ENCODE measurements around the gene HHATL. TPM values are rescaled to one million over a fixed set of nuclear protein-coding genes. Genes with fewer than 3 reads are reported as not detected.

HHATL gene
- total and polyA plus RNA-seq, 4 donors = 0.39 to 2.7 (median 0.62) TPM

DNA sequence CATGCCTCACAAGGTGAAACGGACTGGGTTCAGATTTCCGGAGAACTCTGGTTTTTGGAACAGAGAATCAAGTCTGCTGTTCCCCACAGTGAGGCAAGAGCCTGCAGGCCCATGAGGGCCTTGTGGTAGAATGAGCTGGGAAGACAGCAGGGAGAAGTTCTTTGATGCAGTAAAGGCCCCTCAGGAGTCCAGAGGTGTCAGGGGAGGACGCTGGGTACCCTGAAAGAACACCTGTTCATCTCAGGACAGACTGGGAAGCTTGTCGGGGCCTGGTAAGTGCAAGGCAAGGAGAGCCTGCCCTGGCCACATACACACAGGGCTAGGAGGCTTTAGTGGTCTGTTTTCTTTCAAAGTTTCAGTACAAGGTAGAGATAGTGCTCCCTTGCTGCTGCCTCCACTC lies 52.8 kb downstream of the HHATL start:
- no peak for DNase-seq
- Histone ChIP-seq H3K4me1 (ENCODE audit: control insufficient read depth in 5 of 5, insufficient read depth in 5 of 5, low read length in 5 of 5) (peaks cover 0 to 23% (median 18%) of the 10 kb centered on the region in 5 donors), H3K9ac (ENCODE audit: insufficient read depth in 1 of 2, low read length in 2 of 2) (no peak overlapping the region), H3K9me3 (ENCODE audit: control insufficient read depth in 4 of 4, insufficient read depth in 3 of 4, low read length in 3 of 4) (no peaks in the 10 kb centered on the region), H3K27me3 (ENCODE audit: control insufficient read depth in 3 of 3, insufficient read depth in 3 of 3, low read length in 2 of 3) (no peaks in the 10 kb centered on the region), H3K36me3 (ENCODE audit: control insufficient read depth in 4 of 4, insufficient read depth in 4 of 4, low read length in 4 of 4) (peaks cover 11 to 23% (median 16%) of the 10 kb centered on the region in 4 donors), H3K27ac (ENCODE audit: low read depth in 1 of 2, low read length in 1 of 2) (no peak overlapping the region), H3K4me3 (no peak overlapping the region)
- no peak for ATAC-seq (ENCODE audit: insufficient read depth, low FRiP score)
- 71 to 83% methylated on average over 4 of the region's 4 CpGs for WGBS, 2 donors
- TF ChIP-seq, protein P1, sequence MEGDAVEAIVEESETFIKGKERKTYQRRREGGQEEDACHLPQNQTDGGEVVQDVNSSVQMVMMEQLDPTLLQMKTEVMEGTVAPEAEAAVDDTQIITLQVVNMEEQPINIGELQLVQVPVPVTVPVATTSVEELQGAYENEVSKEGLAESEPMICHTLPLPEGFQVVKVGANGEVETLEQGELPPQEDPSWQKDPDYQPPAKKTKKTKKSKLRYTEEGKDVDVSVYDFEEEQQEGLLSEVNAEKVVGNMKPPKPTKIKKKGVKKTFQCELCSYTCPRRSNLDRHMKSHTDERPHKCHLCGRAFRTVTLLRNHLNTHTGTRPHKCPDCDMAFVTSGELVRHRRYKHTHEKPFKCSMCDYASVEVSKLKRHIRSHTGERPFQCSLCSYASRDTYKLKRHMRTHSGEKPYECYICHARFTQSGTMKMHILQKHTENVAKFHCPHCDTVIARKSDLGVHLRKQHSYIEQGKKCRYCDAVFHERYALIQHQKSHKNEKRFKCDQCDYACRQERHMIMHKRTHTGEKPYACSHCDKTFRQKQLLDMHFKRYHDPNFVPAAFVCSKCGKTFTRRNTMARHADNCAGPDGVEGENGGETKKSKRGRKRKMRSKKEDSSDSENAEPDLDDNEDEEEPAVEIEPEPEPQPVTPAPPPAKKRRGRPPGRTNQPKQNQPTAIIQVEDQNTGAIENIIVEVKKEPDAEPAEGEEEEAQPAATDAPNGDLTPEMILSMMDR (IDR thresholded peaks at IDR 0.05; ENCODE audit: control extremely low read depth, extremely low read depth) = no peak

DNA sequence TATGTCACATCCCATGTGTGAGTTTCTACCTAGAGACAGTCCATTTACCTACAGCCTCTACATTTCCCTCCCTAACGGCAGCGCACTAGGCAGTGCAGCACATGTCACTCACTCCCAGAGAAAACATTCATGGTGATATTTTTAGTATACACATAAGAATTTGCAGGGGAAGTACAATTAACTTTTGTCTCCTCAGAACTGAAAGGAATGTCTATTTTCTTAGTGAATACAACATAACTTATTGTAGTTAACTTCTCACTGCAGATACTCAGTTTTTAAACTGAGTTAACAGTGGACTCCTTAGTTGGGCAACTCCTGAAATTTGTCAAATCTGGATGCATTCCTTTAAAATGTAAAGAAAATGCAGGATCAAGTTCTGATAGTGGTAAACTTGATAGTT lies 53.6 kb downstream of the HHATL start:
- TF ChIP-seq, protein P1 (IDR thresholded peaks at IDR 0.05; ENCODE audit: control extremely low read depth, extremely low read depth) = no peak
- H3K27me3 ChIP-seq (ENCODE audit: control insufficient read depth in 3 of 3, insufficient read depth in 3 of 3, low read length in 2 of 3) = no peaks in the 10 kb centered on the region
- no peak overlapping the region for H3K27ac ChIP-seq (ENCODE audit: low read depth in 1 of 2, low read length in 1 of 2)
- no peak overlapping the region for H3K4me3 ChIP-seq
- 85 to 87% methylated on average over 2 of the region's 2 CpGs for WGBS, 2 donors
- ATAC-seq (ENCODE audit: insufficient read depth, low FRiP score) (no peak), DNase-seq (no peak)
- H3K9me3 ChIP-seq (ENCODE audit: control insufficient read depth in 4 of 4, insufficient read depth in 3 of 4, low read length in 3 of 4) = no peaks in the 10 kb centered on the region
- peaks cover 0 to 21% (median 18%) of the 10 kb centered on the region in 5 donors for H3K4me1 ChIP-seq (ENCODE audit: control insufficient read depth in 5 of 5, insufficient read depth in 5 of 5, low read length in 5 of 5)
- H3K9ac ChIP-seq (ENCODE audit: insufficient read depth in 1 of 2, low read length in 2 of 2) = no peak overlapping the region
- H3K36me3 ChIP-seq (ENCODE audit: control insufficient read depth in 4 of 4, insufficient read depth in 4 of 4, low read length in 4 of 4) = peaks cover 15 to 30% (median 20%) of the 10 kb centered on the region in 4 donors

DNA sequence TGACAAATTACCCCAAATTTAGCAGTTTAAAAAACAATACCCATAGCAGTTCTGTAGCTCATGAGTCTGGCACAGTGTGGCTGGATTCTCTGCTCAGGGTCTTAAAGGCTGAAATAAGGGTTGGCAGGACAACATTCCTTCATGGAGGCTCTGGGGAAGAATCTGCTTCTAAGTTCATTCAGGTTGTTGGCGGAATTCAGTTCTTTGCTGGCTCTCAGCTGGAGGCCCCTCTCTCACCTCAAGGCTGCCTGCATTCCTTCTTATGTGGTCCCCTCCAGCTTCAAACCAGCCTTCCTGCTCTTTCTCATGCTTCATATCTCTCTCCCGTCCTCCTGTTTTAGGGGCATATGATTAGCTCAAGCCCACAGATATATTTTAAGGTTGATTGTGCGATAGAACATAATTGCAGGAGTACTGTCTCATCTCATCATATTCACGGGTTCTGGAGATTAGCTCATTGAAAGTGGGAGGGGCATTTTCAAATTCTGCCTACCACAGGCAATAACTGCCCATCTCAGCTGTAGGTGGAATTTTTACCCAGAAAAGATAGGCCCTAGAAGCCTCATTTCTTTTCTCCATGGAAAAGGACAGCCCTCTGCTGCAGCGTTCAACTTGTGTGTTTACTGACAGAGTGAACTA lies 54.7 kb downstream of the HHATL start:
- Histone ChIP-seq H3K36me3 (ENCODE audit: control insufficient read depth in 4 of 4, insufficient read depth in 4 of 4, low read length in 4 of 4) (peaks cover 21 to 39% (median 29%) of the 10 kb centered on the region in 4 donors), H3K4me1 (ENCODE audit: control insufficient read depth in 5 of 5, insufficient read depth in 5 of 5, low read length in 5 of 5) (peaks cover 0 to 11% (median 9%) of the 10 kb centered on the region in 5 donors), H3K4me3 (no peak overlapping the region), H3K27me3 (ENCODE audit: control insufficient read depth in 3 of 3, insufficient read depth in 3 of 3, low read length in 2 of 3) (no peaks in the 10 kb centered on the region), H3K27ac (ENCODE audit: low read depth in 1 of 2, low read length in 1 of 2) (no peak overlapping the region), H3K9ac (ENCODE audit: insufficient read depth in 1 of 2, low read length in 2 of 2) (no peak overlapping the region), H3K9me3 (ENCODE audit: control insufficient read depth in 4 of 4, insufficient read depth in 3 of 4, low read length in 3 of 4) (no peaks in the 10 kb centered on the region)
- ATAC-seq (ENCODE audit: insufficient read depth, low FRiP score) (no peak), DNase-seq (no peak)
- TF ChIP-seq, protein P1 (IDR thresholded peaks at IDR 0.05; ENCODE audit: control extremely low read depth, extremely low read depth) = no peak
- 85 to 92% methylated on average over 5 of the region's 5 CpGs for WGBS, 2 donors

Other genes with a start within 250 kb of the HHATL start
- gene VIPR1, start 200.2 kb downstream of the HHATL start, total RNA-seq = 10 to 100 TPM; 24.8 to 77.0 TPM
- gene VIPR1, start 200.2 kb downstream of the HHATL start, polyA plus RNA-seq = 10 to 100 TPM; 52.9 to 89.8 TPM
- 10 to 100 TPM; 35.1 to 61.4 TPM for gene SEC22C, start 120.8 kb downstream of the HHATL start, total RNA-seq
- gene SEC22C, start 120.8 kb downstream of the HHATL start, polyA plus RNA-seq = 10 to 100 TPM; 23.3 to 34.8 TPM
- 10 to 100 TPM; 14.0 to 20.3 TPM for gene SS18L2, start 111.9 kb downstream of the HHATL start, total RNA-seq
- gene SS18L2, start 111.9 kb downstream of the HHATL start, polyA plus RNA-seq = 10 to 100 TPM; 30.3 to 65.7 TPM
- gene NKTR, start 102.1 kb downstream of the HHATL start, total RNA-seq = 100 to 1,000 TPM in 1 of 2 donors, 10 to 100 TPM in 1; 67.7 to 291 TPM
- gene NKTR, start 102.1 kb downstream of the HHATL start, polyA plus RNA-seq = 10 to 100 TPM; 15.3 to 38.1 TPM
- 10 to 100 TPM in 1 of 2 donors, 1 to 10 TPM in 1; 8.6 to 34.1 TPM for gene ZBTB47, start 49.1 kb downstream of the HHATL start, total RNA-seq
- 10 to 100 TPM; 12.0 to 19.6 TPM for gene ZBTB47, start 49.1 kb downstream of the HHATL start, polyA plus RNA-seq
- not detected for gene KLHL40, start 17.3 kb downstream of the HHATL start, total RNA-seq
- gene KLHL40, start 17.3 kb downstream of the HHATL start, polyA plus RNA-seq = under 1 TPM in 1 of 2 donors, not detected in 1; 0.05 TPM
- gene CCDC13, start 70.5 kb upstream of the HHATL start, total RNA-seq = 1 to 10 TPM; 4.4 to 7.6 TPM
- gene CCDC13, start 70.5 kb upstream of the HHATL start, polyA plus RNA-seq = 1 to 10 TPM; 1.9 to 2.0 TPM
- gene HIGD1A, start 101.7 kb upstream of the HHATL start, total RNA-seq = 10 to 100 TPM; 76.1 to 94.6 TPM
- gene HIGD1A, start 101.7 kb upstream of the HHATL start, polyA plus RNA-seq = 100 to 1,000 TPM in 1 of 2 donors, 10 to 100 TPM in 1; 77.6 to 148 TPM
- gene ACKR2, start 106.6 kb upstream of the HHATL start, total RNA-seq = 1 to 10 TPM; 5.5 to 5.7 TPM
- gene ACKR2, start 106.6 kb upstream of the HHATL start, polyA plus RNA-seq = 1 to 10 TPM; 1.1 to 1.5 TPM
- gene CYP8B1, start 173.1 kb upstream of the HHATL start, total RNA-seq = under 1 TPM in 1 of 2 donors, not detected in 1; 0.09 TPM
- under 1 TPM in 1 of 2 donors, not detected in 1; 0.01 TPM for gene CYP8B1, start 173.1 kb upstream of the HHATL start, polyA plus RNA-seq
- gene ZNF662, start 203.3 kb upstream of the HHATL start, total RNA-seq = 10 to 100 TPM in 1 of 2 donors, 1 to 10 TPM in 1; 8.7 to 22.7 TPM
- gene ZNF662, start 203.3 kb upstream of the HHATL start, polyA plus RNA-seq = 1 to 10 TPM in 1 of 2 donors, under 1 TPM in 1; 0.85 to 4.1 TPM